Vagina (tissue), 2 donors: ENCODE data around the gene RASSF7. TPM values are rescaled to one million over a fixed set of nuclear protein-coding genes. Genes with fewer than 3 reads are reported as not detected.

Source experiments
- DNase-seq, 2 donors: peaks; one replicate each; pipeline ENCODE4 v3.0.0-alpha.2; 2017; ENCODE audit errors: extremely low spot score in 2 of 2
- H3K27ac ChIP-seq: fragments of 200-600 bp; sonication (generic); one replicate; pipeline ENCODE4 v1.5.1; 2019
- H3K27me3 ChIP-seq: fragments of 200-600 bp; sonication (generic); one replicate; pipeline ENCODE4 v1.5.1; 2019
- H3K36me3 ChIP-seq, 2 donors: fragments of 200-600 bp; sonication (generic); one replicate each; pipeline ENCODE4 v1.5.1; 2017 to 2019
- H3K4me1 ChIP-seq: fragments of 200-600 bp; sonication (generic); one replicate; pipeline ENCODE4 v1.5.1; 2019
- H3K4me3 ChIP-seq, 2 donors: fragments of 200-600 bp; sonication (generic); 1 replicate in 1 of 2; 2 replicates in 1 of 2; pipeline ENCODE4 v1.5.1; 2016 to 2019
- H3K9me3 ChIP-seq: fragments of 200-600 bp; sonication (generic); one replicate; pipeline ENCODE4 v1.5.1; 2019
- POLR2A ChIP-seq, 2 donors: fragments of 450-650 bp; IDR thresholded peaks; one replicate each; pipeline ENCODE4 v1.6.1; 2017; ENCODE audit warnings: antibody characterized with exemption in 2 of 2, mild to moderate bottlenecking in 2 of 2, moderate library complexity in 2 of 2
- POLR2AphosphoS5 ChIP-seq, 2 donors: sonication (generic); formaldehyde crosslinking; IDR thresholded peaks; one replicate each; pipeline ENCODE4 v1.9.0; 2017; ENCODE audit warnings: antibody characterized with exemption in 2 of 2, mild to moderate bottlenecking in 2 of 2, low read depth in 1 of 2; ENCODE audit not compliant: insufficient read depth in 1 of 2
- intact Hi-C: fragments of 100-400 bp; cut with DNase I; formaldehyde crosslinking; loops from one replicate; pipeline ENCODE4 v1.15.1; 2023
- total RNA-seq: library from RNA; depleted of rRNA; stranded (reverse); fragments of >200 nt; gene quantifications from one replicate; pipeline ENCODE4 v1.2.3, GENCODE V29; 2016
- TF ChIP-seq, protein P1 (sequence below), 3 experiments: fragments of 450-650 bp in 2 of 3; fragments of 200-600 bp in 1 of 3; sonication (generic) in 1 of 3; IDR thresholded peaks; one replicate each; pipeline ENCODE4 v1.5.1; 2017 to 2019; ENCODE audit warnings: antibody characterized with exemption in 3 of 3, mild to moderate bottlenecking in 2 of 3, moderate library complexity in 2 of 3

The RASSF7 gene
- total RNA-seq, 1 donor from 2014 or later: 14.7 TPM

- Histone ChIP-seq H3K27me3 (no peaks in the 10 kb centered on the region), H3K9me3 (no peaks in the 10 kb centered on the region), H3K4me1 (peaks cover 46% of the 10 kb centered on the region), H3K36me3 (no peaks in the 10 kb centered on the region), H3K27ac (peak overlapping the region; percentile 72), H3K4me3 (peak overlapping the region; percentile 64 to 80)
- TF ChIP-seq POLR2AphosphoS5 (IDR thresholded peaks at IDR 0.05; ENCODE audit: insufficient read depth in 1 of 2, low read depth in 1 of 2) (no peak), POLR2A (IDR thresholded peaks at IDR 0.05) (no peak)
- TF ChIP-seq, protein P1, sequence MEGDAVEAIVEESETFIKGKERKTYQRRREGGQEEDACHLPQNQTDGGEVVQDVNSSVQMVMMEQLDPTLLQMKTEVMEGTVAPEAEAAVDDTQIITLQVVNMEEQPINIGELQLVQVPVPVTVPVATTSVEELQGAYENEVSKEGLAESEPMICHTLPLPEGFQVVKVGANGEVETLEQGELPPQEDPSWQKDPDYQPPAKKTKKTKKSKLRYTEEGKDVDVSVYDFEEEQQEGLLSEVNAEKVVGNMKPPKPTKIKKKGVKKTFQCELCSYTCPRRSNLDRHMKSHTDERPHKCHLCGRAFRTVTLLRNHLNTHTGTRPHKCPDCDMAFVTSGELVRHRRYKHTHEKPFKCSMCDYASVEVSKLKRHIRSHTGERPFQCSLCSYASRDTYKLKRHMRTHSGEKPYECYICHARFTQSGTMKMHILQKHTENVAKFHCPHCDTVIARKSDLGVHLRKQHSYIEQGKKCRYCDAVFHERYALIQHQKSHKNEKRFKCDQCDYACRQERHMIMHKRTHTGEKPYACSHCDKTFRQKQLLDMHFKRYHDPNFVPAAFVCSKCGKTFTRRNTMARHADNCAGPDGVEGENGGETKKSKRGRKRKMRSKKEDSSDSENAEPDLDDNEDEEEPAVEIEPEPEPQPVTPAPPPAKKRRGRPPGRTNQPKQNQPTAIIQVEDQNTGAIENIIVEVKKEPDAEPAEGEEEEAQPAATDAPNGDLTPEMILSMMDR (IDR thresholded peaks at IDR 0.05): no peak
- DNase-seq: no peak
- intact Hi-C loops: no loop called here
Measured at GRCh38 chr11:574632-575312, 14.0 kb downstream of the RASSF7 start.

GRCh38 chr11:575313-575995 lies 14.7 kb downstream of the RASSF7 start:
- peaks cover 53% of the 10 kb centered on the region for H3K4me1 ChIP-seq
- H3K27ac ChIP-seq: peak overlapping the region; percentile 72
- intact Hi-C loops: no loop called here
- no peak for DNase-seq
- H3K27me3 ChIP-seq: no peaks in the 10 kb centered on the region
- H3K4me3 ChIP-seq: peak overlapping the region; percentile 64 to 80
- H3K36me3 ChIP-seq: no peaks in the 10 kb centered on the region
- no peaks in the 10 kb centered on the region for H3K9me3 ChIP-seq
- TF ChIP-seq POLR2AphosphoS5 (IDR thresholded peaks at IDR 0.05; ENCODE audit: insufficient read depth in 1 of 2, low read depth in 1 of 2): peak in 1 of 2 donors; percentile 74
- TF ChIP-seq, protein P1 (IDR thresholded peaks at IDR 0.05): no peak

GRCh38 chr11:575996-576768 lies 15.4 kb downstream of the RASSF7 start, which contains the start of gene PHRF1:
Gene PHRF1 (plus strand): TSS chr11:576470. CDS start chr11:581513, 5,043 bp downstream.
- TF ChIP-seq, protein P1 (IDR thresholded peaks at IDR 0.05): no peak
- TF ChIP-seq POLR2A (IDR thresholded peaks at IDR 0.05) (peak in 1 of 2 donors; percentile 65), POLR2AphosphoS5 (IDR thresholded peaks at IDR 0.05; ENCODE audit: insufficient read depth in 1 of 2, low read depth in 1 of 2) (peak; percentile 62 to 76)
- peak in 1 of 2 donors; percentile 97 for DNase-seq
- H3K4me3 ChIP-seq: peak within 1 kb of the TSS; percentile 80 to 83
- no peaks in the 10 kb centered on the region for H3K36me3 ChIP-seq
- peaks cover 56% of the 10 kb centered on the region for H3K4me1 ChIP-seq
- intact Hi-C loops: no loop called here
- H3K27me3 ChIP-seq: no peaks in the 10 kb centered on the region
- H3K9me3 ChIP-seq: no peaks in the 10 kb centered on the region
- peak within 1 kb of the TSS; percentile 84 for H3K27ac ChIP-seq

- Histone ChIP-seq H3K4me3 (peak overlapping the region; percentile 75 to 83), H3K4me1 (peaks cover 56% of the 10 kb centered on the region), H3K27me3 (no peaks in the 10 kb centered on the region), H3K9me3 (no peaks in the 10 kb centered on the region), H3K36me3 (no peaks in the 10 kb centered on the region), H3K27ac (peak overlapping the region; percentile 84)
- TF ChIP-seq, protein P1 (IDR thresholded peaks at IDR 0.05): no peak
- TF ChIP-seq POLR2A (IDR thresholded peaks at IDR 0.05) (no peak), POLR2AphosphoS5 (IDR thresholded peaks at IDR 0.05; ENCODE audit: insufficient read depth in 1 of 2, low read depth in 1 of 2) (no peak)
- DNase-seq: no peak
- intact Hi-C loops: no loop called here
Measured at GRCh38 chr11:576811-577610, 16.2 kb downstream of the RASSF7 start.
